ENCODE data around the gene SCAND1. TPM values are rescaled to one million over a fixed set of nuclear protein-coding genes. Genes with fewer than 3 reads are reported as not detected.

The SCAND1 gene
- total RNA-seq, 1 experiment from 2014 or later = 56.6 TPM

DNA sequence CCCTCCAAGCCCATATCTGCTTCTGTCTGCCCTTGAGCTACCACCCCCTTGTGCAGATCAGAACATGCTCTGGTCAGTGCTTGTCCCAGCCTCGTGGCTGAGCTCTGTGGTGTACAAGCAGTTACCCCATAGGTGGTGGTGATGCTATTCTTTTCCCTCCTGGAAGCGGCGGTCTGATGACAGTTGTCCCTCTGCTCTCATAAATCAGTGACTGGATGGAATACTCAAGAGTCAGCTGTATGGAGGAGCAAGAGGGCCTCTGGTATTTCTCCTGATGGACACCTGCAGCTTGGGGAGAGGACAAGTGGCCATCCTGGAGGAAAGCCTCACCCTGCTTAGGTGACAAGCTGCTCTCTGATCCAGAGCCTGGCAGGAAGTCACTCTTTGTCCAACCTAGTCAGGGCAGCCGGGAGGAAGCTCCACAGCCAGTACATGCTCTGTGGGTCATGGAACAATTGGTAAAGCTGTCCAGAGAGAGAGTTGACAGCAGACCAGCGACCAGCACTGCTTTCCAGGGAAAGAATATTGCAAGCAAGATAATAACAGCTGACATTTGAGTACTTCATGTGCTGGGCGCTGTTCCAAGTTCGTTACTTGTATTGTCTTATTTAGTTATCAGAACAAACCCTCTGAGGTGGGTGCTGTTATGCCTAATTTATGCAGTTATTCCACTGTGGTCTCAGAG lies 47.1 kb downstream of the SCAND1 start:
- Histone ChIP-seq H3K9me3 (ENCODE audit: insufficient read depth, low read depth) (no peaks in the 10 kb centered on the region), H3K4me1 (replicated peaks; ENCODE audit: insufficient read depth) (peaks cover 10% of the 10 kb centered on the region), H3K27ac (no peak overlapping the region), H3K27me3 (ENCODE audit: insufficient read depth, low read depth) (no peaks in the 10 kb centered on the region), H3K4me2 (no peak overlapping the region), H2AFZ (no peak overlapping the region), H4K20me1 (ENCODE audit: insufficient read depth) (no peaks in the 10 kb centered on the region), H3K79me2 (ENCODE audit: low read depth) (no peaks in the 10 kb centered on the region), H3K4me3 (no peak overlapping the region), H3F3A (ENCODE audit: insufficient read depth, low read depth) (peaks cover 8% of the 10 kb centered on the region; the same call in 1 of the 2 replicates), H3K36me3 (ENCODE audit: low read depth) (no peaks in the 10 kb centered on the region), H3K9me2 (ENCODE audit: insufficient read depth) (no peaks in the 10 kb centered on the region)
- DNase-seq = no peak
- TF ChIP-seq EZH2 (IDR thresholded peaks at IDR 0.05; ENCODE audit: low read depth) = no peak
- TF ChIP-seq, protein P1, sequence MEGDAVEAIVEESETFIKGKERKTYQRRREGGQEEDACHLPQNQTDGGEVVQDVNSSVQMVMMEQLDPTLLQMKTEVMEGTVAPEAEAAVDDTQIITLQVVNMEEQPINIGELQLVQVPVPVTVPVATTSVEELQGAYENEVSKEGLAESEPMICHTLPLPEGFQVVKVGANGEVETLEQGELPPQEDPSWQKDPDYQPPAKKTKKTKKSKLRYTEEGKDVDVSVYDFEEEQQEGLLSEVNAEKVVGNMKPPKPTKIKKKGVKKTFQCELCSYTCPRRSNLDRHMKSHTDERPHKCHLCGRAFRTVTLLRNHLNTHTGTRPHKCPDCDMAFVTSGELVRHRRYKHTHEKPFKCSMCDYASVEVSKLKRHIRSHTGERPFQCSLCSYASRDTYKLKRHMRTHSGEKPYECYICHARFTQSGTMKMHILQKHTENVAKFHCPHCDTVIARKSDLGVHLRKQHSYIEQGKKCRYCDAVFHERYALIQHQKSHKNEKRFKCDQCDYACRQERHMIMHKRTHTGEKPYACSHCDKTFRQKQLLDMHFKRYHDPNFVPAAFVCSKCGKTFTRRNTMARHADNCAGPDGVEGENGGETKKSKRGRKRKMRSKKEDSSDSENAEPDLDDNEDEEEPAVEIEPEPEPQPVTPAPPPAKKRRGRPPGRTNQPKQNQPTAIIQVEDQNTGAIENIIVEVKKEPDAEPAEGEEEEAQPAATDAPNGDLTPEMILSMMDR (conservative IDR thresholded peaks at IDR 0.05) = no peak
- intact Hi-C loops (cut with micrococcal nuclease; ENCODE audit: unreplicated experiment) = no loop called here
- ChIA-PET POLR2A (ENCODE audit: unreplicated experiment) (interaction anchor here (0.6 kb wide), 1 partner anchor 194 kb away, joined by 5 read pairs; no protein-coding TSS in a partner anchor), CTCF (no interaction called here)
- BruUV-seq (replicated peaks) = no TSS peak

DNA sequence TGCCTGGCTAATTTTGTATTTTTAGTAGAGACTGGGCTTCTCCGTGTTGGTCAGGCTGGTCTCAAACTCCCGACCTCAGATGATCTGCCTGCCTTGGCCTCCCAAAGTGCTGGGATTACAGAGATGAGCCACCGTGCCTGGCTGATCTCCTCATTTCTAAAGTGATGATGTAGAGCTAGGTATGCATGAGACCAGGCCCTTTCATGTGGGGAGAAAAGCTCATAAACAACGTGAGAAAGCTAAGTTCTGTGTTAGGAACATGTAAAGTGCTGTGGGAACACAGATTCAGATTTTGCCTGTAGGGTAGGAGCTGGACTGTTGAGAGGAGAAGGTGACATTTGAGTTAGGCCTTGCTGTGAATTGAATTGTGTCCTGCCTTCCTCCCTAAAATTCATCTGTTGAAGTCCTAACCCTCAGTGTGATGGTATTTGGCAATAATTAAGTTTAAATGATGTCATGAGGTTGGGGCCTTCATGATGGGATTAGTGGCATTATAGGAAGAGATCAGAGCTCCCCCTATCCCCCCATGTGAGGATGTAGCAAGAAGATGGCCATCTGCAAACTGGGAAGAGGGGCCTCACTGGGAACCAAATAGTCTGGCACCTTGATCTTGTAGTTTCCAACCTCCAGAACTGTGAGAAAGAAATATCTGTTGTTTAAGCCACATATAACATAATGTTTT lies 49.2 kb downstream of the SCAND1 start:
- BruUV-seq (replicated peaks) = no TSS peak
- Histone ChIP-seq H3K9me3 (ENCODE audit: insufficient read depth, low read depth) (no peaks in the 10 kb centered on the region), H3K27me3 (ENCODE audit: insufficient read depth, low read depth) (no peaks in the 10 kb centered on the region), H3K79me2 (ENCODE audit: low read depth) (no peaks in the 10 kb centered on the region), H3K4me1 (replicated peaks; ENCODE audit: insufficient read depth) (peaks cover 22% of the 10 kb centered on the region), H3K9me2 (ENCODE audit: insufficient read depth) (no peaks in the 10 kb centered on the region), H3K27ac (no peak overlapping the region), H3F3A (ENCODE audit: insufficient read depth, low read depth) (peaks cover 17% of the 10 kb centered on the region; the same call in 1 of the 2 replicates), H3K36me3 (ENCODE audit: low read depth) (no peaks in the 10 kb centered on the region), H4K20me1 (ENCODE audit: insufficient read depth) (no peaks in the 10 kb centered on the region), H3K4me2 (no peak overlapping the region), H2AFZ (no peak overlapping the region), H3K4me3 (no peak overlapping the region)
- no peak for TF ChIP-seq EZH2 (IDR thresholded peaks at IDR 0.05; ENCODE audit: low read depth)
- intact Hi-C loops (cut with micrococcal nuclease; ENCODE audit: unreplicated experiment) = no loop called here
- no peak for DNase-seq
- ChIA-PET POLR2A (ENCODE audit: unreplicated experiment) (no interaction called here), CTCF (no interaction called here)

DNA sequence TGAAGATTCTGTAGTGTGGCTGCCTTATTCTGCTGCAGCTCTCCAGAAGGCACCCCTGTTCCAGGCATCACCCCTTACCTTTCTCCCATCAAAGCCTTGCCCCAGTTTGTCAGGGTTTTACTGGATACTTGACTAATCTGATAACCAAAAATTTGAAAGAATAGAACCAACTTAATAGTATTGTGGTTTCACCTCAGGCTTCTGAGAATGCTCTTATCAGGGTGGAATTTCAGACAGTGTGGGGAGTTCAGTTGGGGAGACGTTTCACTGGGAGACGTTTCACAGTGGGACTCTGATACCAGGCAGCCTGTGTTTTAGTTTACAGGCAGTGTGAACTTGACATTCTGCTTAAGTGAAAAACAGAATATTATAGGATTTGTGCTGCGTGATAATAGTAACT lies 50.5 kb downstream of the SCAND1 start:
- TF ChIP-seq EZH2 (IDR thresholded peaks at IDR 0.05; ENCODE audit: low read depth) = no peak
- TF ChIP-seq, protein P1 (conservative IDR thresholded peaks at IDR 0.05) = no peak
- peaks cover 17% of the 10 kb centered on the region; the same call in 1 of the 2 replicates for H3F3A ChIP-seq (ENCODE audit: insufficient read depth, low read depth)
- no peak for DNase-seq
- no peak overlapping the region for H2AFZ ChIP-seq
- no TSS peak for BruUV-seq (replicated peaks)
- H3K4me3 ChIP-seq = no peak overlapping the region
- intact Hi-C loops (cut with micrococcal nuclease; ENCODE audit: unreplicated experiment) = no loop called here
- no peak overlapping the region for H3K27ac ChIP-seq
- H3K9me2 ChIP-seq (ENCODE audit: insufficient read depth) = no peaks in the 10 kb centered on the region
- H3K27me3 ChIP-seq (ENCODE audit: insufficient read depth, low read depth) = no peaks in the 10 kb centered on the region
- H4K20me1 ChIP-seq (ENCODE audit: insufficient read depth) = no peaks in the 10 kb centered on the region
- ChIA-PET CTCF (no interaction called here), POLR2A (ENCODE audit: unreplicated experiment) (interaction anchor here (0.6 kb wide), 1 partner anchor 41 kb away, joined by 8 read pairs; no protein-coding TSS in a partner anchor)
- no peak overlapping the region for H3K4me2 ChIP-seq
- H3K4me1 ChIP-seq (replicated peaks; ENCODE audit: insufficient read depth) = peaks cover 22% of the 10 kb centered on the region
- no peaks in the 10 kb centered on the region for H3K36me3 ChIP-seq (ENCODE audit: low read depth)
- H3K79me2 ChIP-seq (ENCODE audit: low read depth) = no peaks in the 10 kb centered on the region
- H3K9me3 ChIP-seq (ENCODE audit: insufficient read depth, low read depth) = no peaks in the 10 kb centered on the region

Other genes with a start within 250 kb of the SCAND1 start
- gene RBM39, start 212.2 kb downstream of the SCAND1 start, total RNA-seq (2021) = 354 and 379 TPM in 2 replicates
- gene PHF20, start 182.5 kb downstream of the SCAND1 start, total RNA-seq (2021) = 59.8 and 60.2 TPM in 2 replicates
- gene CNBD2, start 14.1 kb upstream of the SCAND1 start, total RNA-seq (2021) = 6.2 and 7.3 TPM in 2 replicates
- gene EPB41L1, start 200.2 kb upstream of the SCAND1 start, total RNA-seq (2021) = 134 and 141 TPM in 2 replicates

Measured in PC-9 (cell line).